Globus pallidus (tissue), 1 donor: ENCODE results near the gene CSNK1A1.
A peak's percentile ranks its signal among the peaks of the same experiment; 100 is the strongest.
"Not testable (repeated sequence)": the region's sequence is repeated elsewhere in the genome, so short reads cannot be mapped to it uniquely, and the experiment has no call there.

Source experiments
- DNase-seq: peaks from one replicate; pipeline ENCODE4 v3.0.0-alpha.2; 2015; ENCODE audit warnings: low spot score

Gene CSNK1A1

DNA sequence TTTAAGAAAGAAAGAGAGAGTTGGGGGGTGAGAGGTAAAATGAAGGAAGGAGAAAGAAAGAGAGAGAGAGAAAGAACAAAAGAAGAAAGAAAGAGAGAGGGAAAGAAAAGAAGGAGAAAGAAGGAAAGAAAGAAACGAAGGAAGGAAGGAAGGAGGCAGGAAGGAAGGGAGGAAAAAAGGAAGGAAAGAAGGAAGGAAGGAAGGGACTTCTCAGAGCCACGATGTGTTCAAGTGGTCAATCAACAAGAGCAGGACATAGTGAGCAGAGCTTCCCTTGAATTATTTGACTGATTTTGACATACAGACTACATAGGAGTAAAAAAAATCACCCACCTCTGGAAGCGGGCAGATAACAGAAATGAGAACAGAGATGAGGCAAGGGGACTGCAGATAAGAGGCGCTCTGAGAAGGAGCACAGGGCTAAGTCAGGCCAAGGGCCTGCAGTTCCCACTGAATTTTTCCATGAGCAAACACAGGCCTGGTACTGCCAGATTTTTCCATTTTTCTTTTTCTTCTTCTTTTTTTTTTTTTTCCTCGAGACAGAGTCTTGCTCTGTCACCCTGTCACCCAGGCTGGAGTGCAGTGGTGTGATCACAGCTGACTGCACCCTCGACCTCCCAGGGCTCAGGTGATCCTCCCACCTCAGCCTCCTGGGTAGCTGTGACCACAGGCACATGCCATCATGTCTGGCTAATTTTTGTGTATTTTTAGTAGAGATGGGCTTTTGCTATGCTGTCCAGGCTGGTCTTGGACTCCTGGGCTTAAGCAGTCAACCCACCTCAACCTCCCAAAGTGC lies 94.4 kb downstream of the CSNK1A1 start:
- no peak for DNase-seq

GRCh38 chr5:149455889-149456409 lies 95.3 kb downstream of the CSNK1A1 start:
- DNase-seq = no peak

GRCh38 chr5:149453618-149454415 lies 97.4 kb downstream of the CSNK1A1 start:
- no peak for DNase-seq

- no peak for DNase-seq
Measured at GRCh38 chr5:149452665-149453617, 98.3 kb downstream of the CSNK1A1 start.

- no peak for DNase-seq
Measured at GRCh38 chr5:149452007-149452664, 99.1 kb downstream of the CSNK1A1 start.

- DNase-seq = no peak
Measured at GRCh38 chr5:149450199-149450598, 101.0 kb downstream of the CSNK1A1 start.

- no peak for DNase-seq
Measured at GRCh38 chr5:149448831-149449714, 102.2 kb downstream of the CSNK1A1 start.

DNA sequence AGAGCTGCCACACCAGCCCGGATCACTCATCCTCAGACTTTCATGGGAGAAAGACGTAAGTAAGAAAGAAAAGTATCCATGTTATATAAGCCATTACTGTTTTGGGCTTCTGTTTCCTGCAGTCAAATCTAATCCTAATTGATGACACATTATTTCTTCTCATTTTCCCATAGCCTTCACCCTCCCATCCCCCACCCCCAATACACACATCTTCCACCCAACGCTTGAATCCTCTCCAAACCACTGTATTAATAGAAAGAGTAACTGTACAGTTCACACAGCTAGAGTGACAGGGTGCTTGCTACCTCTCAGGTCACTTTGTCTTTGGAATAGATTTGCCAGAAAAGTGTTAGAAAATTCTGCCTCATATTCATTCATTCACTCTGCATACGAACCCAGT lies 102.8 kb downstream of the CSNK1A1 start:
- no peak for DNase-seq

DNA sequence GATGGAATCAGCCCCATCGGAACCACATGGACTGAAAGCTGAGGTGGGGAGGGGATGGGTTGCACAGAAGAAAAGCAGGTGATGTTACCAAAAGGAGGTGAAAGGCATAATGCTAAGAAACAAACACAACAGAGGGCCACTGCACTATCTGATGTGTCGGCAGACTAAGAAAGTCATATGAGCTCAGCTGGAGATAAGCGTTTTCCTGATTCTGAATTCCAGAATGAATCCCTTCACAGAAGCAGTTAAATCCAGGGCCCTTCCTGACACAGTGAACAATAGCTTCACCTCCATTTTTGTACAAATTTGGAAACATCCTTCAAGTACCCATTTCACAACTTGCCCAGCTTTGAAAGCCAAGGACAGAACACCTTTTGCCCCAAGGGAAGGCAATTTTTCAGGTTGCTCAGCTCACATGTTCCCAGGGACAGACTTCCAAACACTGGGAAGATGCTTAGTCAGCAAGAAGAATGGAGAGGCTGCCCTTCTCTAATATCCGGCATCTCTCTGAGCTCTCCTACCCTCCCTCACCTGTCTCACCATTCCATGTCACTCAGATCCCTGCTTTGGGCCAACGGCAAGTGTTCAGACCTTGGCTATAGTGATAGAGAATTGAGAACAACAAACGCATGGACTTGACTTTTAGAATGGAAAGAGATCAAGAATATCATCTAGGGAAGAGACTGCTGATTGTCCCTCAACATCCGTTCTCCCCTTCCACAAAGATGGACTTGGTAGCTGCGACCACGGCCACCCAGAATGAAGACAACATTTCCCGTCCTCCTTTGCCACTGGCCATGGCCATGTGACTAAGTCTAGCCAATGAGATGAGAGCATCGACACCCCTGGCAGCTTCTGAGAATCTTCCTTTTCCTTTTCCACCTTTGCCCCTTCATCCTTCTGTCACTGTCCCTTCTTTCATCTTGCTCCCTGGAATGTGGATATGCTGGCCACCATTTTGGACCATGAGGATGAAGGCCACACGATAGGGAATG lies 103.6 kb downstream of the CSNK1A1 start:
- no peak for DNase-seq

GRCh38 chr5:149446794-149447193 lies 104.4 kb downstream of the CSNK1A1 start:
- DNase-seq = not testable (repeated sequence)

- no peak for DNase-seq
Measured at GRCh38 chr5:149445739-149446369, 105.4 kb downstream of the CSNK1A1 start.

- no peak for DNase-seq
Measured at GRCh38 chr5:149445343-149445738, 105.9 kb downstream of the CSNK1A1 start.

DNA sequence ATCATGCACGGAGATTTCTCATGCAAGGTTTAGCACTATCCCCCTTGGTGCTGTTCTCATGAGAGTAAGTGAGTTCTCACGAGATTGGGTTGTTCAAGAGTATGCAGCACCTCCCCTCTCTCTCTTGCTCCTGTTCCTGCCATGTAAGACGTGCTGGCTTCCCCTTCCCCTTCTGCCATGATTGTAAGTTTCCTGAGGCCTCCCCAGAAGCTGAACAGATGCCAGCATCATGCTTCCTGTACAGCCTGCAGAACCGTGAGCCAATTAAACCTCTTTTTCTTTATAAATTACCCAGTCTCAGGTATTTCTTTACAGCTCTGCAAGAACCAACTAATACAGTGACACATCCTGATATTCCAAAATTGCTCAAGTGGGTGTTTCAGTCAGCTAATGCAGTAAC lies 106.8 kb downstream of the CSNK1A1 start:
- DNase-seq = not testable (repeated sequence)

- no peak for DNase-seq
Measured at GRCh38 chr5:149443210-149443609, 108.0 kb downstream of the CSNK1A1 start.

GRCh38 chr5:149442563-149443182 lies 108.6 kb downstream of the CSNK1A1 start:
- peak; percentile 55 for DNase-seq
